ENCODE data around the gene ANO7. TPM values are rescaled to one million over a fixed set of nuclear protein-coding genes. Genes with fewer than 3 reads are reported as not detected.

The ANO7 gene
- total and polyA plus RNA-seq, 2 of the 13 experiments (the other 11 are each of a cell fraction or from before 2014, with no cell fraction given): 4.1 to 4.9 TPM

- TF ChIP-seq ZNF468 (CRISPR knock-in tag; IDR thresholded peaks at IDR 0.05): no peak
- TF ChIP-seq PAXIP1 (CRISPR knock-in tag; conservative IDR thresholded peaks at IDR 0.05): 0 out of 2 replicates have a peak, but pooled peaks have one; percentile 66
- TF ChIP-seq ZKSCAN8 (CRISPR knock-in tag; IDR thresholded peaks at IDR 0.05; ENCODE audit: borderline replicate concordance): 0 out of 2 replicates have a peak, but pooled peaks have one; percentile 10
- 0 out of 2 replicates have a peak, but pooled peaks have one; percentile 2 for TF ChIP-seq TFE3 (CRISPR knock-in tag; IDR thresholded peaks at IDR 0.05)
- TF ChIP-seq SMAD3 (CRISPR knock-in tag; IDR thresholded peaks at IDR 0.05): 0 out of 2 replicates have a peak, but pooled peaks have one; percentile 17
- no peak for TF ChIP-seq FIP1L1 (IDR thresholded peaks at IDR 0.05; ENCODE audit: borderline replicate concordance, insufficient read depth, low read depth, low read length)
- no peak for TF ChIP-seq TFDP1 (CRISPR knock-in tag; IDR thresholded peaks at IDR 0.05; ENCODE audit: borderline replicate concordance)
- TF ChIP-seq ZMYM3 (CRISPR knock-in tag; IDR thresholded peaks at IDR 0.05): peak; percentile 48; the same call in 1 of the 2 replicates
- TF ChIP-seq CENPX (CRISPR knock-in tag; IDR thresholded peaks at IDR 0.05): no peak
- no peak for TF ChIP-seq ADNP (CRISPR knock-in tag; IDR thresholded peaks at IDR 0.05)
- TF ChIP-seq RELA (CRISPR knock-in tag; IDR thresholded peaks at IDR 0.05): peak; percentile 57; the same call in 1 of the 2 replicates
- 0 out of 2 replicates have a peak, but pooled peaks have one; percentile 34 for TF ChIP-seq ARID3A (IDR thresholded peaks at IDR 0.05; ENCODE audit: low read depth, low read length)
- peak; percentile 58; the same call in 1 of the 2 replicates for TF ChIP-seq ZNF383 (CRISPR knock-in tag; IDR thresholded peaks at IDR 0.05; ENCODE audit: borderline replicate concordance)
- TF ChIP-seq ZFP36L1 (CRISPR knock-in tag; IDR thresholded peaks at IDR 0.05): 0 out of 2 replicates have a peak, but pooled peaks have one; percentile 51
- TF ChIP-seq ZNF260 (CRISPR knock-in tag; IDR thresholded peaks at IDR 0.05; ENCODE audit: borderline replicate concordance, low read depth): no peak
- TF ChIP-seq ZNF460 (CRISPR knock-in tag; IDR thresholded peaks at IDR 0.05; ENCODE audit: borderline replicate concordance): peak; percentile 72; the same call in 1 of the 2 replicates
- TF ChIP-seq ARNT2 (CRISPR knock-in tag; IDR thresholded peaks at IDR 0.05; ENCODE audit: low read depth): no peak
- TF ChIP-seq ZNF18 (CRISPR knock-in tag; IDR thresholded peaks at IDR 0.05; ENCODE audit: insufficient replicate concordance): no peak
- TF ChIP-seq CHD4 (IDR thresholded peaks at IDR 0.05; ENCODE audit: borderline replicate concordance, low read length): 0 out of 2 replicates have a peak, but pooled peaks have one; percentile 17
Observed at GRCh38 chr2:241224851-241225438, 36.5 kb downstream of the ANO7 start (continued).
